Stomach (tissue), 4 donors: ENCODE measurements around the gene NPAS3.

Experiments
- POLR2A ChIP-seq, 4 donors: fragments of 450-650 bp; IDR thresholded peaks; one replicate each; pipeline ENCODE4 v1.6.1; 2016; ENCODE audit warnings: antibody characterized with exemption in 4 of 4, control low read depth in 2 of 4, mild to moderate bottlenecking in 1 of 4, moderate library complexity in 1 of 4
- TF ChIP-seq, protein P1 (sequence below), 7 experiments: fragments of 450-650 bp in 4 of 7; fragments of 200-600 bp in 3 of 7; sonication (generic) in 3 of 7; IDR thresholded peaks; one replicate each; pipeline ENCODE4 v1.5.1; 2016 to 2019; ENCODE audit warnings: antibody characterized with exemption in 7 of 7, control low read depth in 2 of 7, mild to moderate bottlenecking in 1 of 7

DNA sequence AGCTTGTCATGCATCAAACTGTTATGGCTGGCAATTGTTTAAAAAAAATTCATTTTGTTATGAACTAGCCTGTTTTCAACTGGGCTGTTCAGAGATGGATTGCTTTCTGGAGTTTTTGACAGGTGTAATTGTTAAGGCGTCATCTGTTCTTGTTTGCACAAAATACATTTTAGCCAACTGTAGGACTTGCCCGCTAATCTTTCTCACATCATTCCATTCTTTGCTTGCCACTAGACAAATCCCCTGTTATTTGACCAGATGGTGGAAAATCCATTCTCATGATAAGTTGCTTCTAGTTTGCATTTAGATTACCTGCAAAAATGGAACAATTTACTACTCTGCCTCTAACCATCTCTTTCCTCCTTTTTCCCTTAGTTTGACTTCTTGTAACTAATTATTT, 114.3 kb downstream of the NPAS3 start:
- no peak for TF ChIP-seq POLR2A (IDR thresholded peaks at IDR 0.05)
- TF ChIP-seq, protein P1, sequence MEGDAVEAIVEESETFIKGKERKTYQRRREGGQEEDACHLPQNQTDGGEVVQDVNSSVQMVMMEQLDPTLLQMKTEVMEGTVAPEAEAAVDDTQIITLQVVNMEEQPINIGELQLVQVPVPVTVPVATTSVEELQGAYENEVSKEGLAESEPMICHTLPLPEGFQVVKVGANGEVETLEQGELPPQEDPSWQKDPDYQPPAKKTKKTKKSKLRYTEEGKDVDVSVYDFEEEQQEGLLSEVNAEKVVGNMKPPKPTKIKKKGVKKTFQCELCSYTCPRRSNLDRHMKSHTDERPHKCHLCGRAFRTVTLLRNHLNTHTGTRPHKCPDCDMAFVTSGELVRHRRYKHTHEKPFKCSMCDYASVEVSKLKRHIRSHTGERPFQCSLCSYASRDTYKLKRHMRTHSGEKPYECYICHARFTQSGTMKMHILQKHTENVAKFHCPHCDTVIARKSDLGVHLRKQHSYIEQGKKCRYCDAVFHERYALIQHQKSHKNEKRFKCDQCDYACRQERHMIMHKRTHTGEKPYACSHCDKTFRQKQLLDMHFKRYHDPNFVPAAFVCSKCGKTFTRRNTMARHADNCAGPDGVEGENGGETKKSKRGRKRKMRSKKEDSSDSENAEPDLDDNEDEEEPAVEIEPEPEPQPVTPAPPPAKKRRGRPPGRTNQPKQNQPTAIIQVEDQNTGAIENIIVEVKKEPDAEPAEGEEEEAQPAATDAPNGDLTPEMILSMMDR (IDR thresholded peaks at IDR 0.05): no peak
